Transverse colon (tissue), 3 donors: ENCODE measurements around the gene DYNLRB2.

Experiments
- EP300 ChIP-seq: sonication (generic); formaldehyde crosslinking; IDR thresholded peaks from one replicate; pipeline ENCODE4 v1.6.1; 2017; ENCODE audit warnings: antibody characterized with exemption, low read depth
- TF ChIP-seq, protein P1 (sequence below), 5 experiments: fragments of 200-600 bp in 3 of 5; fragments of 450-650 bp in 2 of 5; sonication (generic) in 3 of 5; IDR thresholded peaks; 1 replicate in 2 of 5; 2 replicates in 3 of 5; pipeline ENCODE4 v1.5.1; 2016 to 2017; ENCODE audit warnings: antibody characterized with exemption in 5 of 5, inconsistent platforms in 3 of 5, mild to moderate bottlenecking in 2 of 5, moderate library complexity in 1 of 5

DNA sequence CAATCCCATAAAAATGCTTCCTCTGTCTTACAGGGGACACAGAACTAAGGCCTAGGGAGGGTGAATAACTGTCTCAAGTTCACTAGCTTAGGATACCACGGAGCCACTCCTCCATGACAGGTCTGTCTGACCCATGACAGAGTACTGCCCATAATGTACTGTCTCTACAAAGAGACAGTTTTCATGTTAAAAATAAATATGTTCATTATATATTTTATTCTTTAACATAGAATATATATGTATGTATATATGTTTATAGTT lies 28.3 kb upstream of the DYNLRB2 start:
- TF ChIP-seq, protein P1, sequence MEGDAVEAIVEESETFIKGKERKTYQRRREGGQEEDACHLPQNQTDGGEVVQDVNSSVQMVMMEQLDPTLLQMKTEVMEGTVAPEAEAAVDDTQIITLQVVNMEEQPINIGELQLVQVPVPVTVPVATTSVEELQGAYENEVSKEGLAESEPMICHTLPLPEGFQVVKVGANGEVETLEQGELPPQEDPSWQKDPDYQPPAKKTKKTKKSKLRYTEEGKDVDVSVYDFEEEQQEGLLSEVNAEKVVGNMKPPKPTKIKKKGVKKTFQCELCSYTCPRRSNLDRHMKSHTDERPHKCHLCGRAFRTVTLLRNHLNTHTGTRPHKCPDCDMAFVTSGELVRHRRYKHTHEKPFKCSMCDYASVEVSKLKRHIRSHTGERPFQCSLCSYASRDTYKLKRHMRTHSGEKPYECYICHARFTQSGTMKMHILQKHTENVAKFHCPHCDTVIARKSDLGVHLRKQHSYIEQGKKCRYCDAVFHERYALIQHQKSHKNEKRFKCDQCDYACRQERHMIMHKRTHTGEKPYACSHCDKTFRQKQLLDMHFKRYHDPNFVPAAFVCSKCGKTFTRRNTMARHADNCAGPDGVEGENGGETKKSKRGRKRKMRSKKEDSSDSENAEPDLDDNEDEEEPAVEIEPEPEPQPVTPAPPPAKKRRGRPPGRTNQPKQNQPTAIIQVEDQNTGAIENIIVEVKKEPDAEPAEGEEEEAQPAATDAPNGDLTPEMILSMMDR (IDR thresholded peaks at IDR 0.05): no peak
- TF ChIP-seq EP300: no peak
